ENCODE measurements around the gene PPTC7.

DNA sequence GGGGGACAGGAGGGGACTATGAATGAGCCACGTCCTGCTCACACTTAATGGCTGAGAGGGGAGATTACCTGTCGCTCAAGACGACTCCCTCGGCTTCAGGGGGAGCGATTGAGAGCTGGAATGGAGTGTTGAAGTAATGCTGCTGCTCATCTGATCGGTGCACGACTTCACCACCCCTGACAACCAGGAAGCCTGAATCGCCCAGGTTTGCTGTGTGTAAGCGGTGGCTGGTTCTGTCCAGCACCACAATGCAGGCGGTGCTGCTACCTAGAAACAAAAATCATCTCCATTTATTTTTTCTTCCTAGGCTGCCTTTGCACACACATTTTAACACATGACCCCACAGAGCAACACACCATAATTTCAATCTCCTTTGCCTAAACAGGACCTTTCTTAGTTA, 37.3 kb downstream of the PPTC7 start:
- TF ChIP-seq, protein P1, sequence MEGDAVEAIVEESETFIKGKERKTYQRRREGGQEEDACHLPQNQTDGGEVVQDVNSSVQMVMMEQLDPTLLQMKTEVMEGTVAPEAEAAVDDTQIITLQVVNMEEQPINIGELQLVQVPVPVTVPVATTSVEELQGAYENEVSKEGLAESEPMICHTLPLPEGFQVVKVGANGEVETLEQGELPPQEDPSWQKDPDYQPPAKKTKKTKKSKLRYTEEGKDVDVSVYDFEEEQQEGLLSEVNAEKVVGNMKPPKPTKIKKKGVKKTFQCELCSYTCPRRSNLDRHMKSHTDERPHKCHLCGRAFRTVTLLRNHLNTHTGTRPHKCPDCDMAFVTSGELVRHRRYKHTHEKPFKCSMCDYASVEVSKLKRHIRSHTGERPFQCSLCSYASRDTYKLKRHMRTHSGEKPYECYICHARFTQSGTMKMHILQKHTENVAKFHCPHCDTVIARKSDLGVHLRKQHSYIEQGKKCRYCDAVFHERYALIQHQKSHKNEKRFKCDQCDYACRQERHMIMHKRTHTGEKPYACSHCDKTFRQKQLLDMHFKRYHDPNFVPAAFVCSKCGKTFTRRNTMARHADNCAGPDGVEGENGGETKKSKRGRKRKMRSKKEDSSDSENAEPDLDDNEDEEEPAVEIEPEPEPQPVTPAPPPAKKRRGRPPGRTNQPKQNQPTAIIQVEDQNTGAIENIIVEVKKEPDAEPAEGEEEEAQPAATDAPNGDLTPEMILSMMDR (IDR thresholded peaks at IDR 0.05; ENCODE audit: insufficient read depth, low read length): no peak
- TF ChIP-seq POLR2AphosphoS5 (IDR thresholded peaks at IDR 0.05; ENCODE audit: low read depth) (no peak), GABPA (IDR thresholded peaks at IDR 0.05; ENCODE audit: low read depth) (no peak), SPI1 (IDR thresholded peaks at IDR 0.05; ENCODE audit: borderline replicate concordance, low read depth) (no peak)

Data from HL-60 (cell line).